Measurements from ENCODE around the gene AMMECR1.

The AMMECR1 gene

GRCh38 chrX:110321081-110321480, 3.2 kb upstream of the AMMECR1 start:
- no peak for DNase-seq
- Histone ChIP-seq H2AFZ (ENCODE audit: low read depth, low read length) (no peak overlapping the region), H3K36me3 (ENCODE audit: insufficient read depth, low read length) (no peaks in the 10 kb centered on the region)

GRCh38 chrX:110320381-110320987, 2.6 kb upstream of the AMMECR1 start:
- H2AFZ ChIP-seq (ENCODE audit: low read depth, low read length): no peak overlapping the region
- no peak for DNase-seq
- ATAC-seq (ENCODE audit: insufficient read depth, low read depth): no peak
- TF ChIP-seq EZH2 (IDR thresholded peaks at IDR 0.05; ENCODE audit: borderline replicate concordance, low read depth, low read length, severe bottlenecking): no peak
- TF ChIP-seq, protein P1, sequence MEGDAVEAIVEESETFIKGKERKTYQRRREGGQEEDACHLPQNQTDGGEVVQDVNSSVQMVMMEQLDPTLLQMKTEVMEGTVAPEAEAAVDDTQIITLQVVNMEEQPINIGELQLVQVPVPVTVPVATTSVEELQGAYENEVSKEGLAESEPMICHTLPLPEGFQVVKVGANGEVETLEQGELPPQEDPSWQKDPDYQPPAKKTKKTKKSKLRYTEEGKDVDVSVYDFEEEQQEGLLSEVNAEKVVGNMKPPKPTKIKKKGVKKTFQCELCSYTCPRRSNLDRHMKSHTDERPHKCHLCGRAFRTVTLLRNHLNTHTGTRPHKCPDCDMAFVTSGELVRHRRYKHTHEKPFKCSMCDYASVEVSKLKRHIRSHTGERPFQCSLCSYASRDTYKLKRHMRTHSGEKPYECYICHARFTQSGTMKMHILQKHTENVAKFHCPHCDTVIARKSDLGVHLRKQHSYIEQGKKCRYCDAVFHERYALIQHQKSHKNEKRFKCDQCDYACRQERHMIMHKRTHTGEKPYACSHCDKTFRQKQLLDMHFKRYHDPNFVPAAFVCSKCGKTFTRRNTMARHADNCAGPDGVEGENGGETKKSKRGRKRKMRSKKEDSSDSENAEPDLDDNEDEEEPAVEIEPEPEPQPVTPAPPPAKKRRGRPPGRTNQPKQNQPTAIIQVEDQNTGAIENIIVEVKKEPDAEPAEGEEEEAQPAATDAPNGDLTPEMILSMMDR (IDR thresholded peaks at IDR 0.05; ENCODE audit: borderline replicate concordance, extremely low read depth, low read length, poor library complexity, severe bottlenecking): no peak
- H3K9ac ChIP-seq (ENCODE audit: low read depth, low read length): no peak overlapping the region
- H4K20me1 ChIP-seq (ENCODE audit: insufficient read depth, low read length): no peaks in the 10 kb centered on the region
- no peaks in the 10 kb centered on the region for H3K36me3 ChIP-seq (ENCODE audit: insufficient read depth, low read length)
- H3K27ac ChIP-seq (ENCODE audit: low read length): no peak overlapping the region
- H3K4me2 ChIP-seq (ENCODE audit: insufficient read depth, low read length): no peak overlapping the region
- peaks cover 21% of the 10 kb centered on the region for H3K79me2 ChIP-seq (ENCODE audit: insufficient read depth, low read length)
- no peaks in the 10 kb centered on the region for H3K27me3 ChIP-seq (ENCODE audit: insufficient read depth, low read length, poor library complexity)
- no peak overlapping the region for H3K4me3 ChIP-seq (ENCODE audit: low read depth in 1 of 2, low read length in 2 of 2)
- H3K4me1 ChIP-seq (ENCODE audit: insufficient read depth, low read length): peaks cover 16% of the 10 kb centered on the region
- no peaks in the 10 kb centered on the region for H3K9me3 ChIP-seq (ENCODE audit: insufficient read depth, low read length, severe bottlenecking)

More at GRCh38 chrX:110321081-110321480, 3.2 kb upstream of the AMMECR1 start:
- no peaks in the 10 kb centered on the region for H4K20me1 ChIP-seq (ENCODE audit: insufficient read depth, low read length)
- H3K79me2 ChIP-seq (ENCODE audit: insufficient read depth, low read length): peaks cover 15% of the 10 kb centered on the region
- H3K27ac ChIP-seq (ENCODE audit: low read length): no peak overlapping the region
- H3K4me2 ChIP-seq (ENCODE audit: insufficient read depth, low read length): no peak overlapping the region
- no peaks in the 10 kb centered on the region for H3K27me3 ChIP-seq (ENCODE audit: insufficient read depth, low read length, poor library complexity)
- TF ChIP-seq EZH2 (IDR thresholded peaks at IDR 0.05; ENCODE audit: borderline replicate concordance, low read depth, low read length, severe bottlenecking): no peak
- TF ChIP-seq, protein P1 (IDR thresholded peaks at IDR 0.05; ENCODE audit: borderline replicate concordance, extremely low read depth, low read length, poor library complexity, severe bottlenecking): no peak
- ATAC-seq (ENCODE audit: insufficient read depth, low read depth): no peak
- H3K4me1 ChIP-seq (ENCODE audit: insufficient read depth, low read length): peaks cover 10% of the 10 kb centered on the region
- H3K9me3 ChIP-seq (ENCODE audit: insufficient read depth, low read length, severe bottlenecking): no peaks in the 10 kb centered on the region
- H3K9ac ChIP-seq (ENCODE audit: low read depth, low read length): no peak overlapping the region
- no peak overlapping the region for H3K4me3 ChIP-seq (ENCODE audit: low read depth in 1 of 2, low read length in 2 of 2)

DNA sequence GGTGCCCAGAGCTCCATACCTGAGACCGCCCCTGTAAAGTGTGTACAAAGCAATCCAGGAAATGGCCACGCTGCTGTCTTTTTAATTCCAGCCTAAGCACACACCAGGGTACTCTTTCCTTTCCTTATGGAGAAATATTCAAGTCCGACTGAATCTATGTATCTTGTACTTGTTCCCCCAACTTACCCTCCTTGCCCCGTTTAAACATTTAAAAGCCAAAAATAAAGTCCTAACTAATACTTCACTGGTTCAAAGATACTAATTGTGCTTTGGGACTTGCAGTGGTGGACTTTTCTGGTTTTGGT, 731 bp upstream of the AMMECR1 start:
- Histone ChIP-seq H3K36me3 (ENCODE audit: insufficient read depth, low read length) (no peaks in the 10 kb centered on the region), H3K4me2 (ENCODE audit: insufficient read depth, low read length) (peak overlapping the region; percentile 66), H3K4me3 (ENCODE audit: low read depth in 1 of 2, low read length in 2 of 2) (peak overlapping the region; percentile 45 to 77; a peak in 3 of 4 replicates), H2AFZ (ENCODE audit: low read depth, low read length) (peak overlapping the region; percentile 91), H3K9ac (ENCODE audit: low read depth, low read length) (peak overlapping the region; percentile 82), H3K27ac (ENCODE audit: low read length) (peak overlapping the region; percentile 76; the same call in 1 of the 2 replicates), H3K27me3 (ENCODE audit: insufficient read depth, low read length, poor library complexity) (no peaks in the 10 kb centered on the region), H3K9me3 (ENCODE audit: insufficient read depth, low read length, severe bottlenecking) (no peaks in the 10 kb centered on the region), H4K20me1 (ENCODE audit: insufficient read depth, low read length) (no peaks in the 10 kb centered on the region), H3K4me1 (ENCODE audit: insufficient read depth, low read length) (peaks cover 26% of the 10 kb centered on the region), H3K79me2 (ENCODE audit: insufficient read depth, low read length) (peaks cover 39% of the 10 kb centered on the region)
- DNase-seq (no peak), ATAC-seq (ENCODE audit: insufficient read depth, low read depth) (no peak)
- TF ChIP-seq EZH2 (IDR thresholded peaks at IDR 0.05; ENCODE audit: borderline replicate concordance, low read depth, low read length, severe bottlenecking): no peak
- TF ChIP-seq, protein P1 (IDR thresholded peaks at IDR 0.05; ENCODE audit: borderline replicate concordance, extremely low read depth, low read length, poor library complexity, severe bottlenecking): no peak
